HepG2 (cell line): Measurements from ENCODE around the gene MACROD2. TPM values are rescaled to one million over a fixed set of nuclear protein-coding genes. Genes with fewer than 3 reads are reported as not detected.
A peak's percentile ranks its signal among the peaks of the same experiment; 100 is the strongest.

ENCODE experiments used
- ATAC-seq: fragments of 200-7000 bp; cut with Tn5 transposase; 3 replicates; pipeline ENCODE4 v1.9.1; 2020; ENCODE audit warnings: mild to moderate bottlenecking, moderate library complexity
- BruUV-seq: library from RNA; stranded (reverse); fragments of 400-500 nt; replicated peaks from 2 replicates; lab custom pipeline; 2021; lab: Mats Ljungman, UMichigan
- CTCF ChIA-PET: fragments of 300-600 bp; formaldehyde crosslinking; extraction: SDS; loops from one replicate; lab custom pipeline; 2021; ENCODE audit warnings: low total read pairs, inconsistent platforms, low intra/inter-chr PET ratio; lab: Yijun Ruan, JAX
- POLR2A ChIA-PET: fragments of 350-600 bp; sonication (Branson Sonifier 250); formaldehyde crosslinking; loops from one replicate; lab custom pipeline; 2020; ENCODE audit warnings: antibody characterized with exemption, inconsistent platforms; lab: Yijun Ruan, JAX
- DNase-seq: peaks from one replicate; pipeline ENCODE4 v3.0.0-alpha.2; 2015; ENCODE audit warnings: low spot score
- FAIRE-seq: peaks from 3 replicates; lab custom pipeline; 2011; peaks lifted over from hg19 to GRCh38; lab: Jason Lieb, UNC
- H2AFZ ChIP-seq: one replicate; pipeline ENCODE4 v1.6.1; 2011; ENCODE audit warnings: low read length, inconsistent platforms
- H3K27ac ChIP-seq: fragments of 300-600 bp; 3 replicates; pipeline ENCODE4 v1.8.0; 2011; ENCODE audit warnings: mixed run types, mild to moderate bottlenecking, mixed read lengths, low read length, inconsistent platforms; ENCODE audit not compliant: insufficient read depth; ENCODE audit errors: extremely low read length
- H3K27me3 ChIP-seq, 2 experiments: fragments of 200-600 bp in 1 of 2; 2 replicates in 1 of 2; 3 replicates in 1 of 2; pipeline versions ENCODE4 v1.6.0 to v1.8.0; 2011; ENCODE audit warnings: low read length in 2 of 2, mild to moderate bottlenecking in 2 of 2, moderate library complexity in 2 of 2, inconsistent platforms in 1 of 2; ENCODE audit not compliant: insufficient read depth in 2 of 2, control insufficient read depth in 1 of 2
- H3K36me3 ChIP-seq, 2 experiments: fragments of 200-600 bp in 1 of 2; replicated peaks in 1 of 2; 2 replicates in 1 of 2; 3 replicates in 1 of 2; pipeline versions ENCODE4 v1.5.1 to v1.8.0; 2011; ENCODE audit warnings: low read length in 2 of 2, inconsistent platforms in 1 of 2; ENCODE audit not compliant: insufficient read depth in 2 of 2, control insufficient read depth in 1 of 2
- H3K4me1 ChIP-seq: 2 replicates; pipeline ENCODE4 v1.5.1; 2012; ENCODE audit warnings: low read length, inconsistent platforms; ENCODE audit not compliant: insufficient read depth
- H3K4me2 ChIP-seq: 2 replicates; pipeline ENCODE4 v1.6.0; 2011; ENCODE audit warnings: low read depth, low read length, inconsistent platforms
- H3K4me3 ChIP-seq, 3 experiments: fragments of 200-600 bp in 1 of 3; sonication (generic), shearing (Covaris generic) in 1 of 3; replicated peaks in 1 of 3; 2 replicates each; pipeline ENCODE4 v1.5.1; 2011 to 2016; ENCODE audit warnings: low read length in 3 of 3, inconsistent platforms in 2 of 3, low read depth in 2 of 3, mild to moderate bottlenecking in 2 of 3, control low read depth in 1 of 3, mixed read lengths in 1 of 3; ENCODE audit not compliant: insufficient read depth in 1 of 3
- H3K79me2 ChIP-seq: one replicate; pipeline ENCODE4 v1.6.1; 2011; ENCODE audit warnings: low read length, inconsistent platforms; ENCODE audit not compliant: insufficient read depth
- H3K9ac ChIP-seq: 2 replicates; pipeline ENCODE4 v1.6.0; 2011; ENCODE audit warnings: mild to moderate bottlenecking, low read depth, low read length, inconsistent platforms; ENCODE audit not compliant: insufficient read depth
- H3K9me3 ChIP-seq: 2 replicates; pipeline ENCODE4 v1.5.1; 2012; ENCODE audit warnings: mild to moderate bottlenecking, low read length
- H4K20me1 ChIP-seq: 2 replicates; pipeline ENCODE4 v1.6.0; 2011; ENCODE audit warnings: inconsistent platforms, mild to moderate bottlenecking, low read length, moderate library complexity; ENCODE audit not compliant: insufficient read depth
- CREM ChIP-seq, 2 experiments: sonication (generic) in 1 of 2; formaldehyde crosslinking in 1 of 2; IDR thresholded peaks; 2 replicates each; pipeline versions ENCODE4 v1.4.0 to v1.6.1; 2016 to 2020; ENCODE audit warnings: antibody characterized with exemption in 1 of 2, mild to moderate bottlenecking in 1 of 2, missing genetic modification reagents in 1 of 2
- DZIP1 ChIP-seq: sonication (generic); formaldehyde crosslinking; IDR thresholded peaks from 2 replicates; pipeline ENCODE4 v1.5.0; 2020; ENCODE audit warnings: mild to moderate bottlenecking, missing genetic modification reagents
- NFATC3 ChIP-seq: sonication (generic); formaldehyde crosslinking; IDR thresholded peaks from 2 replicates; pipeline ENCODE4 v1.5.1; 2020; ENCODE audit warnings: mild to moderate bottlenecking, missing genetic modification reagents
- RAD51 ChIP-seq: fragments of 450-650 bp; IDR thresholded peaks from 2 replicates; pipeline ENCODE4 v1.6.1; 2016; ENCODE audit warnings: borderline replicate concordance
- ZNF354B ChIP-seq: sonication (generic); formaldehyde crosslinking; IDR thresholded peaks from 2 replicates; pipeline ENCODE4 v1.8.0; 2022; ENCODE audit warnings: mild to moderate bottlenecking, missing genetic modification reagents
- ZNF563 ChIP-seq: sonication (generic); formaldehyde crosslinking; IDR thresholded peaks from 2 replicates; pipeline ENCODE4 v1.8.0; 2022; ENCODE audit warnings: mild to moderate bottlenecking, moderate library complexity, missing genetic modification reagents
- WGBS: methylation state at CpG from one replicate; pipeline ENCODE4 v1.1.6; 2017; ENCODE audit warnings: low lambda C conversion rate; 5-methylcytosine and 5-hydroxymethylcytosine counted together
- in situ Hi-C: cut with HindIII; loops from 2 replicates; pipeline ENCODE4 v1.10.0; 2017; ENCODE audit warnings: low pct_unique_long_range_greater_than_20kb; ENCODE audit not compliant: extremely low pct_ligation_motif_present
- intact Hi-C: fragments of 100-400 bp; cut with micrococcal nuclease; formaldehyde crosslinking; loops from one replicate; pipeline ENCODE4 v1.10.0; 2022; ENCODE audit not compliant: unreplicated experiment
- polyA plus RNA-seq, 8 experiments: library from polyadenylated mRNA; depleted of rRNA in 3 of 8; stranded (reverse) in 7 of 8; unstranded in 1 of 8; fragments of >200 nt; fragmentation: Illumina TruSeq in 4 of 8; extraction: Trizol in 4 of 8; gene quantifications; 2 replicates each; pipeline versions ENCODE4 v1.2.1 to v1.2.3, GENCODE V29; 2011 to 2016; ENCODE audit warnings: low read depth in 4 of 8, missing spikeins in 1 of 8, mixed read lengths in 1 of 8; ENCODE audit not compliant: insufficient read depth in 1 of 8
- total RNA-seq, 5 experiments: library from RNA; depleted of rRNA; stranded (reverse); fragments of >200 nt; fragmentation: Illumina TruSeq; extraction: Trizol; gene quantifications; 2 replicates each; pipeline ENCODE4 v1.2.3, GENCODE V29; 2016; ENCODE audit warnings: low read depth in 1 of 5

The MACROD2 gene
- total and polyA plus RNA-seq, 2 of the 13 experiments (the other 11 are each of a cell fraction or from before 2014, with no cell fraction given), result 0.13 to 0.51 TPM

DNA sequence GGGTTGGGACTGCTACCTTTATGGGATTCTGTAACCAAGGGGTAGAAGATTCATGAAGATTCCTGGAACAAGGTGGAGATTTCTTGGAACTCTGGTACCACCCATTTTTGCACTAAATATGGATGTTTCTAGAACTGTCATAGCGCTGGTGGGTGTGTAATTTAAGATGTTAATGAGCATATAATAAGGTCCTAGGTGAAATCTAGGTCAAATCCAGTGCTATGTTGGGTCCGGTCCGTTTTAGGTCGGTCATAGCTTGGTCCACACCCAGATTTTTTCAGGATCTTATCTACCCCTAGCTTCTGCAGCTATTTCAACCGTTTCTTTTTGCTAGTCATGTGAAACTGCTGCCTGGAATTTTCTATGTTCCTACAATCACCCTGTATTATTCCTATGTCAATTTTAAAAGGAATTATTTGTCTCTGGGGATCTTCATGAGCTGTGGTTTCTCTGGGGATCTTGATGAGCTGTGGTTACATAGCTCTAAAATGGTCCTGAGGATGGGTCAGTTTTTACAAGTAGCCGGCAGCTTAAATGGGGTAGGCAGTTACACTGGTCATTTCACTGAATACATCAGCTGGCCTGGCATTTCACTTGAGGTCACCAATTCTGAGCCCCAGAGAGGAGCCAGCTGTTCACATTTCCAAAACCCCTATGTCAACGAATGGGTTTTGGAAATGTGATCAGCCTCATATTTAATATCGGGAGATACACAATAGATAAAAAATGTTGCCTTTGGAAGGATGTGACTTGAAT lies 994.4 kb downstream of the MACROD2 start:
- BruUV-seq, result no TSS peak
- ChIA-PET POLR2A (interaction anchor here (0.8 to 5.1 kb wide), 2 partner anchors 10 to 71 kb away, joined by 3 to 41 read pairs; no protein-coding TSS in a partner anchor), CTCF (no interaction called here)
- intact Hi-C loops (loop anchor here (10.0 kb wide), 3 partner anchors 165 to 1745 kb away; partner anchors contain the start of gene SNRPB2), in situ Hi-C loops (loop anchor here (5.0 kb wide), 1 partner anchor 73 kb away; no protein-coding TSS in a partner anchor)
- DNase-seq, result no peak
- TF ChIP-seq NFATC3 (0 out of 2 replicates have a peak, but pooled peaks have one; percentile 31), ZNF563 (CRISPR knock-in tag) (no peak), CREM (IDR thresholded peaks at IDR 0.05) (no peak), CREM (CRISPR knock-in tag; IDR thresholded peaks at IDR 0.05) (no peak), RAD51 (no peak), DZIP1 (CRISPR knock-in tag) (no peak), ZNF354B (CRISPR knock-in tag) (0 out of 2 replicates have a peak, but pooled peaks have one; percentile 36)
- no peak for ATAC-seq
- Histone ChIP-seq H2AFZ (no peak overlapping the region), H3K27me3 (no peaks in the 10 kb centered on the region), H3K9ac (no peak overlapping the region), H3K4me3 (no peak overlapping the region), H3K79me2 (no peaks in the 10 kb centered on the region), H3K36me3 (no peaks in the 10 kb centered on the region), H3K4me1 (peaks cover 83% of the 10 kb centered on the region), H3K27ac (no peak overlapping the region), H3K9me3 (no peaks in the 10 kb centered on the region), H4K20me1 (no peaks in the 10 kb centered on the region), H3K4me2 (no peak overlapping the region)
- no peak for FAIRE-seq
- 96% methylated on average over 8 of the region's 8 CpGs for WGBS
